C4-2B (cell line): Measurements from ENCODE around the gene TEX9.

ENCODE experiments used
- ZFX ChIP-seq: fragments of 450-650 bp; IDR thresholded peaks from 2 replicates; pipeline ENCODE4 v1.6.1; 2017
- TF ChIP-seq, protein P1 (sequence below): fragments of 450-650 bp; conservative IDR thresholded peaks from 2 replicates; pipeline ENCODE4 v1.5.1; 2017; ENCODE audit warnings: mild to moderate bottlenecking

- TF ChIP-seq, protein P1, sequence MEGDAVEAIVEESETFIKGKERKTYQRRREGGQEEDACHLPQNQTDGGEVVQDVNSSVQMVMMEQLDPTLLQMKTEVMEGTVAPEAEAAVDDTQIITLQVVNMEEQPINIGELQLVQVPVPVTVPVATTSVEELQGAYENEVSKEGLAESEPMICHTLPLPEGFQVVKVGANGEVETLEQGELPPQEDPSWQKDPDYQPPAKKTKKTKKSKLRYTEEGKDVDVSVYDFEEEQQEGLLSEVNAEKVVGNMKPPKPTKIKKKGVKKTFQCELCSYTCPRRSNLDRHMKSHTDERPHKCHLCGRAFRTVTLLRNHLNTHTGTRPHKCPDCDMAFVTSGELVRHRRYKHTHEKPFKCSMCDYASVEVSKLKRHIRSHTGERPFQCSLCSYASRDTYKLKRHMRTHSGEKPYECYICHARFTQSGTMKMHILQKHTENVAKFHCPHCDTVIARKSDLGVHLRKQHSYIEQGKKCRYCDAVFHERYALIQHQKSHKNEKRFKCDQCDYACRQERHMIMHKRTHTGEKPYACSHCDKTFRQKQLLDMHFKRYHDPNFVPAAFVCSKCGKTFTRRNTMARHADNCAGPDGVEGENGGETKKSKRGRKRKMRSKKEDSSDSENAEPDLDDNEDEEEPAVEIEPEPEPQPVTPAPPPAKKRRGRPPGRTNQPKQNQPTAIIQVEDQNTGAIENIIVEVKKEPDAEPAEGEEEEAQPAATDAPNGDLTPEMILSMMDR, result peak; percentile 76
- TF ChIP-seq ZFX, result no peak
Observed at GRCh38 chr15:56428821-56429458, 63.7 kb downstream of the TEX9 start.
